ENCODE data around the gene ZNF362.

ZNF362 gene

GRCh38 chr1:33329600-33330305 is 73.5 kb downstream of the ZNF362 start:
- DNase-seq: no peak

GRCh38 chr1:33330361-33330890 is 74.1 kb downstream of the ZNF362 start:
- DNase-seq: no peak

GRCh38 chr1:33330906-33331305 is 74.6 kb downstream of the ZNF362 start:
- DNase-seq: no peak

- DNase-seq: no peak
These were observed 75.4 kb downstream of the ZNF362 start for GRCh38 chr1:33331444-33332356.

GRCh38 chr1:33332357-33332789 is 76.1 kb downstream of the ZNF362 start:
- no peak for DNase-seq

- no peak for DNase-seq
These were observed 76.6 kb downstream of the ZNF362 start for GRCh38 chr1:33332881-33333280.

- DNase-seq: no peak
These were observed 77.8 kb downstream of the ZNF362 start for GRCh38 chr1:33334081-33334552.

GRCh38 chr1:33335020-33335419 is 78.7 kb downstream of the ZNF362 start:
- DNase-seq: no peak

- DNase-seq: no peak
These were observed 80.3 kb downstream of the ZNF362 start for GRCh38 chr1:33336580-33336979.

- no peak for DNase-seq
These were observed 81.1 kb downstream of the ZNF362 start for GRCh38 chr1:33337441-33337840.

GRCh38 chr1:33338048-33338439 is 81.8 kb downstream of the ZNF362 start:
- no peak for DNase-seq

GRCh38 chr1:33338440-33339211 is 82.3 kb downstream of the ZNF362 start:
- no peak for DNase-seq

GRCh38 chr1:33339413-33339812 is 83.1 kb downstream of the ZNF362 start:
- no peak for DNase-seq

- DNase-seq: no peak
These were observed 84.9 kb downstream of the ZNF362 start for GRCh38 chr1:33341190-33341589.

GRCh38 chr1:33342041-33342723 is 85.9 kb downstream of the ZNF362 start:
- DNase-seq: no peak

GRCh38 chr1:33343539-33343938 is 87.2 kb downstream of the ZNF362 start:
- DNase-seq: no peak

GRCh38 chr1:33344896-33345560 is 88.7 kb downstream of the ZNF362 start:
- DNase-seq: no peak

- DNase-seq: no peak
These were observed 90.2 kb downstream of the ZNF362 start for GRCh38 chr1:33346533-33346926.

GRCh38 chr1:33346927-33347649 is 90.8 kb downstream of the ZNF362 start:
- DNase-seq: no peak

GRCh38 chr1:33347650-33347992 is 91.3 kb downstream of the ZNF362 start:
- DNase-seq: no peak

GRCh38 chr1:33348194-33348593 is 91.9 kb downstream of the ZNF362 start:
- no peak for DNase-seq
